Left ventricle myocardium inferior (tissue), 1 donor: ENCODE data around the gene TPSAB1. TPM values are rescaled to one million over a fixed set of nuclear protein-coding genes. Genes with fewer than 3 reads are reported as not detected.

Experiments
- DNase-seq: peaks from one replicate; pipeline ENCODE4 v3.0.0-alpha.2; 2020
- H3K27ac ChIP-seq: fragments of 200-600 bp; replicated peaks from 2 replicates; pipeline ENCODE4 v1.8.0; 2021
- H3K27me3 ChIP-seq: fragments of 200-600 bp; 2 replicates; pipeline ENCODE4 v1.8.0; 2021; ENCODE audit warnings: low read depth
- H3K36me3 ChIP-seq: fragments of 200-600 bp; 2 replicates; pipeline ENCODE4 v1.8.0; 2021
- H3K4me1 ChIP-seq: fragments of 200-600 bp; 2 replicates; pipeline ENCODE4 v1.8.0; 2021
- H3K4me3 ChIP-seq: fragments of 200-600 bp; 2 replicates; pipeline ENCODE4 v1.8.0; 2021; ENCODE audit warnings: mild to moderate bottlenecking, moderate library complexity
- H3K9me3 ChIP-seq: fragments of 200-600 bp; replicated peaks from 2 replicates; pipeline ENCODE4 v1.8.0; 2021
- CTCF ChIP-seq: fragments of 200-600 bp; IDR thresholded peaks from 2 replicates; pipeline ENCODE4 v1.8.0; 2021; ENCODE audit warnings: antibody characterized with exemption, mild to moderate bottlenecking, borderline replicate concordance
- intact Hi-C: fragments of 100-400 bp; cut with micrococcal nuclease; formaldehyde crosslinking; loops from one replicate; pipeline ENCODE4 v1.11.0; 2022
- total RNA-seq: library from RNA; stranded (reverse); fragmentation: NEBNext Ultra II Directional; extraction: Animal tissue kit (Norgen Biotek cat#: 25700); gene quantifications from one replicate; pipeline ENCODE4 v1.2.1, GENCODE V29; 2021
- donor health status: DM: no; HTN: yes; CAD: no; lungs with severe emphysema.

TPSAB1 gene
- total RNA-seq, 1 donor from 2014 or later = 3.6 TPM

- H3K27ac ChIP-seq = no peak overlapping the region
- TF ChIP-seq CTCF = no peak
- intact Hi-C loops = no loop called here
- H3K27me3 ChIP-seq = peaks cover 76% of the 10 kb centered on the region
- H3K4me3 ChIP-seq = no peak overlapping the region
- H3K36me3 ChIP-seq = no peaks in the 10 kb centered on the region
- no peak for DNase-seq
- no peaks in the 10 kb centered on the region for H3K9me3 ChIP-seq
- no peaks in the 10 kb centered on the region for H3K4me1 ChIP-seq
Measured at GRCh38 chr16:1258906-1259759, 18.6 kb downstream of the TPSAB1 start.

GRCh38 chr16:1259760-1260068 lies 19.2 kb downstream of the TPSAB1 start:
- no peak overlapping the region for H3K4me3 ChIP-seq
- no peak for DNase-seq
- TF ChIP-seq CTCF = no peak
- no peaks in the 10 kb centered on the region for H3K9me3 ChIP-seq
- no peak overlapping the region for H3K27ac ChIP-seq
- intact Hi-C loops = no loop called here
- no peaks in the 10 kb centered on the region for H3K36me3 ChIP-seq
- H3K27me3 ChIP-seq = peaks cover 76% of the 10 kb centered on the region
- H3K4me1 ChIP-seq = no peaks in the 10 kb centered on the region

- Histone ChIP-seq H3K9me3 (no peaks in the 10 kb centered on the region), H3K4me3 (no peak overlapping the region), H3K36me3 (no peaks in the 10 kb centered on the region), H3K27me3 (peaks cover 76% of the 10 kb centered on the region), H3K4me1 (no peaks in the 10 kb centered on the region), H3K27ac (no peak overlapping the region)
- intact Hi-C loops = no loop called here
- DNase-seq = no peak
- TF ChIP-seq CTCF = no peak
Measured at GRCh38 chr16:1260101-1260680, 19.7 kb downstream of the TPSAB1 start.

- Histone ChIP-seq H3K4me1 (no peaks in the 10 kb centered on the region), H3K27ac (no peak overlapping the region), H3K4me3 (no peak overlapping the region), H3K27me3 (peaks cover 73% of the 10 kb centered on the region), H3K36me3 (no peaks in the 10 kb centered on the region), H3K9me3 (no peaks in the 10 kb centered on the region)
- no peak for DNase-seq
- no peak for TF ChIP-seq CTCF
- intact Hi-C loops = no loop called here
Measured at GRCh38 chr16:1261131-1261892, 20.8 kb downstream of the TPSAB1 start.

- H3K27me3 ChIP-seq = peaks cover 73% of the 10 kb centered on the region
- no peak for DNase-seq
- no peaks in the 10 kb centered on the region for H3K36me3 ChIP-seq
- TF ChIP-seq CTCF = no peak
- intact Hi-C loops = no loop called here
- H3K4me3 ChIP-seq = no peak overlapping the region
- no peak overlapping the region for H3K27ac ChIP-seq
- no peaks in the 10 kb centered on the region for H3K9me3 ChIP-seq
- H3K4me1 ChIP-seq = no peaks in the 10 kb centered on the region
Measured at GRCh38 chr16:1262210-1262845, 21.8 kb downstream of the TPSAB1 start.
